Forelimb muscle (tissue), 1 donor: ENCODE results near the gene FAM131B. TPM values are rescaled to one million over a fixed set of nuclear protein-coding genes. Genes with fewer than 3 reads are reported as not detected.
A peak's percentile ranks its signal among the peaks of the same experiment; 100 is the strongest.
"Not testable (repeated sequence)": the region's sequence is repeated elsewhere in the genome, so short reads cannot be mapped to it uniquely, and the experiment has no call there.

ENCODE experiments used
- DNase-seq: peaks from one replicate; pipeline ENCODE4 v3.0.0-alpha.2; 2013; ENCODE audit warnings: low read depth
- polyA plus RNA-seq: library from polyadenylated mRNA; unstranded; fragments of 120-200 nt; gene quantifications from one replicate; pipeline ENCODE4 v1.2.1, GENCODE V29; 2013; ENCODE audit not compliant: insufficient read length

The FAM131B gene
- polyA plus RNA-seq, result 1.5 TPM

GRCh38 chr7:143362131-143363015 lies at the start of gene FAM131B:
TSS of gene FAM131B (minus strand) at chr7:143362713. CDS start at chr7:143362603, 110 bp downstream.
- no peak for DNase-seq

- no peak for DNase-seq
Measured at GRCh38 chr7:143411976-143412708, 49.6 kb upstream of the FAM131B start.

- DNase-seq, result peak; percentile 62
Measured at GRCh38 chr7:143410521-143411004, 48.0 kb upstream of the FAM131B start.

GRCh38 chr7:143408686-143409561 lies 46.4 kb upstream of the FAM131B start, which contains the start of gene EPHA1:
TSS of gene EPHA1 (minus strand) at chr7:143408856. CDS start at chr7:143408805, 51 bp downstream.
- no peak for DNase-seq

GRCh38 chr7:143408252-143408685 lies 45.8 kb upstream of the FAM131B start:
- DNase-seq, result no peak

- DNase-seq, result no peak
Measured at GRCh38 chr7:143407287-143408251, 45.1 kb upstream of the FAM131B start.

- no peak for DNase-seq
Measured at GRCh38 chr7:143406002-143406357, 43.5 kb upstream of the FAM131B start.

GRCh38 chr7:143405173-143406001 lies 42.9 kb upstream of the FAM131B start:
- DNase-seq, result no peak

- not testable (repeated sequence) for DNase-seq
Measured at GRCh38 chr7:143402233-143402632, 39.7 kb upstream of the FAM131B start.

GRCh38 chr7:143401265-143401664 lies 38.8 kb upstream of the FAM131B start:
- DNase-seq, result no peak

GRCh38 chr7:143399642-143400041 lies 37.1 kb upstream of the FAM131B start:
- DNase-seq, result no peak

- DNase-seq, result no peak
Measured at GRCh38 chr7:143399151-143399550, 36.6 kb upstream of the FAM131B start.

GRCh38 chr7:143398616-143399015 lies 36.1 kb upstream of the FAM131B start:
- no peak for DNase-seq

- DNase-seq, result no peak
Measured at GRCh38 chr7:143397710-143398530, 35.4 kb upstream of the FAM131B start.

GRCh38 chr7:143396625-143397556 lies 34.4 kb upstream of the FAM131B start:
- DNase-seq, result no peak

GRCh38 chr7:143396182-143396581 lies 33.7 kb upstream of the FAM131B start:
- DNase-seq, result no peak
